Neural cell (in vitro differentiated cells): Measurements from ENCODE around the gene ZBTB44.
"Not testable (repeated sequence)": the region's sequence is repeated elsewhere in the genome, so short reads cannot be mapped to it uniquely, and the experiment has no call there.

Experiments
- CTCF ChIP-seq: fragments of 450-650 bp; IDR thresholded peaks from 2 replicates; pipeline ENCODE4 v1.5.1; 2014; ENCODE audit warnings: antibody characterized with exemption, mild to moderate bottlenecking, moderate library complexity; ENCODE audit not compliant: poor library complexity, severe bottlenecking
- EP300 ChIP-seq: fragments of 450-650 bp; conservative IDR thresholded peaks from 2 replicates; pipeline ENCODE4 v1.6.1; 2014; ENCODE audit warnings: antibody characterized with exemption, mild to moderate bottlenecking, moderate library complexity; ENCODE audit not compliant: poor library complexity, severe bottlenecking
- EZH2 ChIP-seq: fragments of 200-600, 300-800 bp; shearing (Covaris generic), sonication (generic); IDR thresholded peaks from 2 replicates; pipeline ENCODE4 v1.6.1; 2014; ENCODE audit warnings: antibody characterized with exemption, low read length, borderline replicate concordance, mild to moderate bottlenecking; ENCODE audit not compliant: insufficient read depth, poor library complexity, severe bottlenecking
- MXI1 ChIP-seq: fragments of 450-650 bp; conservative IDR thresholded peaks from 2 replicates; pipeline ENCODE4 v1.6.1; 2014; ENCODE audit warnings: antibody characterized with exemption, mild to moderate bottlenecking; ENCODE audit not compliant: poor library complexity, severe bottlenecking
- RAD21 ChIP-seq: fragments of 450-650 bp; conservative IDR thresholded peaks from 2 replicates; pipeline ENCODE4 v1.6.1; 2014; ENCODE audit warnings: antibody characterized with exemption, mild to moderate bottlenecking, moderate library complexity
- REST ChIP-seq: IDR thresholded peaks from 2 replicates; pipeline ENCODE4 v1.6.1; 2012; ENCODE audit warnings: borderline replicate concordance
- SMC3 ChIP-seq: fragments of 450-650 bp; conservative IDR thresholded peaks from 2 replicates; pipeline ENCODE4 v1.6.1; 2014; ENCODE audit warnings: antibody characterized with exemption, mild to moderate bottlenecking, moderate library complexity; ENCODE audit not compliant: poor library complexity
- TAF1 ChIP-seq: IDR thresholded peaks from 2 replicates; pipeline ENCODE4 v1.6.1; 2012; ENCODE audit warnings: low read depth

DNA sequence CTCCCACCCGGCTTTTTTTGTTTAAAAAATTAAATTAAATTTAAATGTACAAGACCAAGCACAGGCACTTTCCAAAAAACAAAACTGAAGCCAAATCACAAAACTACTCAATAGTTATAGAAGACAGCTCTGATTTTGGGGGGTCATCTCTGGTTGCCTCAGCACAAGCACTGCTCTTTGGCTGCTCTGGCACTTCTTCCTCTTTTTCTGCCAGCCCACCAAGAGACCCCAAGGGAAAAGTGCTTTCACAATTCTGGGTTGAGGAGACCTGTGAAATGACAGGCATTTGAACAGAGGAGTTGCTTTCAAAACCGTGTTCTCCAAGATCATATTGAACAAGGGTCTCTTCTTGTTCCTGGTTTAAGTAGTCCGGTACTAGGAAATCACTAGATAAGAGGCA is 80.8 kb downstream of the ZBTB44 start:
- TF ChIP-seq CTCF, MXI1, TAF1, RAD21, REST, EZH2, SMC3, EP300: not testable (repeated sequence)
